OCI-LY3 (cell line): ENCODE results near the gene C13orf42.

Experiments used
- EZH2phosphoT487 ChIP-seq: fragments of 200-600 bp; shearing (Covaris generic); IDR thresholded peaks from 2 replicates; pipeline ENCODE4 v1.6.1; 2018; ENCODE audit warnings: antibody characterized with exemption, mixed run types, low read depth
- TF ChIP-seq, protein P1 (sequence below): fragments of 200-600, 300-600 bp; sonication (generic); IDR thresholded peaks from 2 replicates; pipeline ENCODE4 v1.5.1; 2014; ENCODE audit warnings: antibody characterized with exemption, low read length, low read depth

DNA sequence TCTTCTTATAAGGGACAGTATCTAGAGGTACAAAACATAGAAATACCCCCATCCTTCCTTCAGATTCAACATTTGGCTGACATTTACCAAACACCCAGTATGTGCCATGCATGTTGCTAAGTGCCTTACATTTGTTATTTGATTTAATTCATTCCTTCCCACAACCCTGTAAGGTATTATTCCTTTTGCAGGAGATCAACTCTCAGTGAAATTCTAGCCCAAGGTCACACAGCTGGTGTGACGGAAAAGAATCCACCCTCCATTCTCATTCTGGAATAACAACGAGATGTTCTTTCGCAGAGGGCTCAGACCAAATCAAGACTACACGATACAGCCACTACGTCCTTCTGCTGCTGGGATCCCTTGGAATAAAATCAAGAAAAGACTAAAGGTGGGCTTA, 67.8 kb downstream of the C13orf42 start:
- TF ChIP-seq EZH2phosphoT487: no peak
- TF ChIP-seq, protein P1, sequence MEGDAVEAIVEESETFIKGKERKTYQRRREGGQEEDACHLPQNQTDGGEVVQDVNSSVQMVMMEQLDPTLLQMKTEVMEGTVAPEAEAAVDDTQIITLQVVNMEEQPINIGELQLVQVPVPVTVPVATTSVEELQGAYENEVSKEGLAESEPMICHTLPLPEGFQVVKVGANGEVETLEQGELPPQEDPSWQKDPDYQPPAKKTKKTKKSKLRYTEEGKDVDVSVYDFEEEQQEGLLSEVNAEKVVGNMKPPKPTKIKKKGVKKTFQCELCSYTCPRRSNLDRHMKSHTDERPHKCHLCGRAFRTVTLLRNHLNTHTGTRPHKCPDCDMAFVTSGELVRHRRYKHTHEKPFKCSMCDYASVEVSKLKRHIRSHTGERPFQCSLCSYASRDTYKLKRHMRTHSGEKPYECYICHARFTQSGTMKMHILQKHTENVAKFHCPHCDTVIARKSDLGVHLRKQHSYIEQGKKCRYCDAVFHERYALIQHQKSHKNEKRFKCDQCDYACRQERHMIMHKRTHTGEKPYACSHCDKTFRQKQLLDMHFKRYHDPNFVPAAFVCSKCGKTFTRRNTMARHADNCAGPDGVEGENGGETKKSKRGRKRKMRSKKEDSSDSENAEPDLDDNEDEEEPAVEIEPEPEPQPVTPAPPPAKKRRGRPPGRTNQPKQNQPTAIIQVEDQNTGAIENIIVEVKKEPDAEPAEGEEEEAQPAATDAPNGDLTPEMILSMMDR: no peak
